Measurements from ENCODE around the gene PDS5A.

Gene PDS5A

DNA sequence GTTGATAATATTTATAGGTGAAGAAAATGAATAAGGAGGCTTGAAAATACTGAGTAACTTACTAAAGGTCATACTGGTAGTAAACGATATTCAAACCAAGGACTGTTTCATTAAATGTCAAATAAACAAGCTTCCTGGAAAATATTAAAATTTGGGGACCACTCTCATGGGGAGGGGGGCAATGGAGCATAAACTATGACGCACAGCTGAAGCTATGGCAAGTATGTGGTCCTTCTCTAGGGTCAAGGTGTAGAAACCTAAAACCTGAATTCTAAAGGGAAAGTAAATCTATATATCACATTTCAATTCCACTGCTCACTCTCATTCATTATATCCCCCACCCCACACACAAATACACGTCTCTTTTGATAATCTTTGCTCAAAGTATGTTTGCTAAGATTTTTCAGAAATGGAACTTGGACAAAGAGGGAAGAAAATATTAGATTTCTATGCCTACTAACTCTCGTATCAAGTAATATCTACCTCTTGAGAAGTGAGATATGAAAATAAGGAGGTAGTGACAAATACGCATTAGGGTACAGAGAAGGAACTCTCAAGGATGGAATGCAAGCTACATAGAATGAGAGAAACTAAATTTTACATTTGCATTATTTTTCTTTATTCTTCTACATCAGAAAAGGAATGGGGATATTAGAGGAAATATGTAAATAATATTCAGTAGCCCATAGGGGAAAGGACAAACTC lies 84.6 kb downstream of the PDS5A start:
- no peak overlapping the region for H3K27ac ChIP-seq
- TF ChIP-seq CTCF (IDR thresholded peaks at IDR 0.05) (no peak), ZFX (IDR thresholded peaks at IDR 0.05; ENCODE audit: borderline replicate concordance) (no peak)

GRCh38 chr4:39889226-39889625 lies 88.5 kb downstream of the PDS5A start:
- no peak for TF ChIP-seq ZFX (IDR thresholded peaks at IDR 0.05; ENCODE audit: borderline replicate concordance)
- TF ChIP-seq CTCF (IDR thresholded peaks at IDR 0.05) = no peak

GRCh38 chr4:39888541-39888940 lies 89.2 kb downstream of the PDS5A start:
- no peak for TF ChIP-seq CTCF (IDR thresholded peaks at IDR 0.05)
- TF ChIP-seq ZFX (IDR thresholded peaks at IDR 0.05; ENCODE audit: borderline replicate concordance) = no peak
- H3K27ac ChIP-seq = no peak overlapping the region

More at GRCh38 chr4:39889226-39889625, 88.5 kb downstream of the PDS5A start:
- no peak overlapping the region for H3K27ac ChIP-seq

- no peak overlapping the region for H3K27ac ChIP-seq
- TF ChIP-seq CTCF (IDR thresholded peaks at IDR 0.05) (no peak), ZFX (IDR thresholded peaks at IDR 0.05; ENCODE audit: borderline replicate concordance) (no peak)
Observed at GRCh38 chr4:39883646-39884045, 94.1 kb downstream of the PDS5A start.

GRCh38 chr4:39881789-39882188 lies 95.9 kb downstream of the PDS5A start:
- TF ChIP-seq ZFX (IDR thresholded peaks at IDR 0.05; ENCODE audit: borderline replicate concordance) = no peak
- TF ChIP-seq CTCF (IDR thresholded peaks at IDR 0.05) = no peak
- H3K27ac ChIP-seq = no peak overlapping the region

DNA sequence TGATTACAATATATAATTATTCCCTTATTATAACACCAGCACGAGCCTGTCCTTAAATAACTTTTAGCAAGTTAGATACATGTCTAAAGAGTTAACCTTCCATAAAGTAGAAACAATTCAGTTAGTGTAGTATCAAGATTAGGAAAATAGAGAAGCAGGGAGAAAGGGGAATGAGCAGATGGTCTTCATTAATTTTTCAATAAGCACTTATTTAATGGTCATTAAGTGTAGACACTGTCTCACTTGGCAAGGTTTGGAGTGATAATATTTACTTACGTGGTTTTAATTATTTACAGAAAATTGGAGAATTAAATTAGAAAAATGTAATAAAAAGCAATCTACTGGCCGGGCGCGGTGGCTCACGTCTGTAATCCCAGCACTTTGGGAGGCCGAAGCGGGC lies 99.7 kb downstream of the PDS5A start:
- TF ChIP-seq CTCF (IDR thresholded peaks at IDR 0.05) = no peak
- no peak overlapping the region for H3K27ac ChIP-seq

- TF ChIP-seq ZFX (IDR thresholded peaks at IDR 0.05; ENCODE audit: borderline replicate concordance) = no peak
- no peak for TF ChIP-seq CTCF (IDR thresholded peaks at IDR 0.05)
Observed at GRCh38 chr4:39873823-39874222, 103.9 kb downstream of the PDS5A start.

More at GRCh38 chr4:39873823-39874222, 103.9 kb downstream of the PDS5A start:
- H3K27ac ChIP-seq = no peak overlapping the region
